IPS DF 19.7 (cell line): Measurements from ENCODE around the gene ITPRIPL2.

Experiments used
- DNase-seq: peaks from one replicate; pipeline ENCODE4 v3.0.0-alpha.2; 2013; ENCODE audit warnings: low read depth, low spot score

ITPRIPL2 gene

GRCh38 chr16:19142939-19143598 is 29.3 kb downstream of the ITPRIPL2 start:
- no peak for DNase-seq

GRCh38 chr16:19143599-19143956 is 29.8 kb downstream of the ITPRIPL2 start:
- no peak for DNase-seq

GRCh38 chr16:19145010-19145409 is 31.2 kb downstream of the ITPRIPL2 start:
- DNase-seq: no peak

- DNase-seq: no peak
Measured at GRCh38 chr16:19147126-19147525, 33.4 kb downstream of the ITPRIPL2 start.

- no peak for DNase-seq
Measured at GRCh38 chr16:19147627-19148026, 33.9 kb downstream of the ITPRIPL2 start.

- no peak for DNase-seq
Measured at GRCh38 chr16:19148189-19148588, 34.4 kb downstream of the ITPRIPL2 start.

GRCh38 chr16:19151310-19151709 is 37.5 kb downstream of the ITPRIPL2 start:
- no peak for DNase-seq

GRCh38 chr16:19152042-19152441 is 38.3 kb downstream of the ITPRIPL2 start:
- DNase-seq: no peak

- DNase-seq: no peak
Measured at GRCh38 chr16:19153876-19154275, 40.1 kb downstream of the ITPRIPL2 start.

- no peak for DNase-seq
Measured at GRCh38 chr16:19162085-19162484, 48.3 kb downstream of the ITPRIPL2 start.

GRCh38 chr16:19163215-19163614 is 49.5 kb downstream of the ITPRIPL2 start:
- no peak for DNase-seq

GRCh38 chr16:19164285-19164684 is 50.5 kb downstream of the ITPRIPL2 start:
- DNase-seq: no peak

GRCh38 chr16:19165101-19165500 is 51.3 kb downstream of the ITPRIPL2 start:
- no peak for DNase-seq

GRCh38 chr16:19166500-19166899 is 52.7 kb downstream of the ITPRIPL2 start:
- DNase-seq: no peak

GRCh38 chr16:19167710-19168370 is 54.1 kb downstream of the ITPRIPL2 start, which contains the start of gene SYT17:
Gene SYT17 (plus strand): TSS chr16:19168240. CDS start chr16:19168647, 407 bp downstream.
- no peak for DNase-seq

GRCh38 chr16:19168371-19169081 is 54.8 kb downstream of the ITPRIPL2 start:
- no peak for DNase-seq

- DNase-seq: no peak
Measured at GRCh38 chr16:19169082-19169639, 55.4 kb downstream of the ITPRIPL2 start.

- no peak for DNase-seq
Measured at GRCh38 chr16:19170043-19170655, 56.4 kb downstream of the ITPRIPL2 start.
